PC-3 (cell line): Measurements from ENCODE around the gene SMAD7. TPM values are rescaled to one million over a fixed set of nuclear protein-coding genes. Genes with fewer than 3 reads are reported as not detected.

Source experiments
- ATAC-seq: fragments of 200-7000 bp; cut with Tn5 transposase; 2 replicates; pipeline ENCODE4 v1.9.1; 2020; ENCODE audit warnings: mild to moderate bottlenecking, moderate library complexity
- BruUV-seq: library from RNA; stranded (reverse); fragments of 400-500 nt; replicated peaks from 2 replicates; lab custom pipeline; 2021; lab: Mats Ljungman, UMichigan
- CTCF ChIA-PET: fragments of 300-600 bp; sonication (Branson Sonifier 250); formaldehyde crosslinking; loops from one replicate; lab custom pipeline; 2022; ENCODE audit warnings: antibody characterized with exemption; lab: Charles Lee
- POLR2A ChIA-PET: fragments of 300-600 bp; sonication (Branson Sonifier 250); formaldehyde crosslinking; loops from one replicate; lab custom pipeline; 2022; ENCODE audit warnings: antibody characterized with exemption; ENCODE audit not compliant: unreplicated experiment; lab: Charles Lee
- DNase-seq: peaks from one replicate; pipeline ENCODE4 v3.0.0-alpha.2; 2015
- H2AFZ ChIP-seq: fragments of 300-600 bp; sonication (generic); 2 replicates; pipeline ENCODE4 v1.6.0; 2016; ENCODE audit warnings: antibody characterized with exemption, low read length
- H3F3A ChIP-seq: fragments of 300-600 bp; sonication (generic); one replicate; pipeline ENCODE4 v1.6.0; 2017; ENCODE audit warnings: antibody characterized with exemption, low read length, control low read depth, mild to moderate bottlenecking; ENCODE audit not compliant: unreplicated experiment
- H3K27ac ChIP-seq: fragments of 300-600 bp; sonication (generic); 2 replicates; pipeline ENCODE4 v1.5.1; 2016; ENCODE audit warnings: mild to moderate bottlenecking, low read length
- H3K27me3 ChIP-seq: fragments of 300-600 bp; sonication (generic); 2 replicates; pipeline ENCODE4 v1.6.1; 2016; ENCODE audit warnings: low read length, mixed read lengths
- H3K36me3 ChIP-seq: fragments of 300-600 bp; sonication (generic); 2 replicates; pipeline ENCODE4 v1.6.1; 2016; ENCODE audit warnings: low read depth, mixed run types, low read length, mixed read lengths
- H3K4me1 ChIP-seq: fragments of 300-600 bp; sonication (generic); 2 replicates; pipeline ENCODE4 v1.5.1; 2016; ENCODE audit warnings: low read length; ENCODE audit not compliant: insufficient read depth
- H3K4me2 ChIP-seq: fragments of 300-600 bp; sonication (generic); 2 replicates; pipeline ENCODE4 v1.6.0; 2016; ENCODE audit warnings: low read length
- H3K4me3 ChIP-seq: fragments of 300-600 bp; sonication (generic); 2 replicates; pipeline ENCODE4 v1.5.1; 2016; ENCODE audit warnings: mild to moderate bottlenecking, low read length, mixed read lengths
- H3K79me2 ChIP-seq: fragments of 300-600 bp; sonication (generic); 2 replicates; pipeline ENCODE4 v1.6.1; 2017; ENCODE audit warnings: low read length, mixed read lengths
- H3K9ac ChIP-seq: fragments of 300-600 bp; sonication (generic); 2 replicates; pipeline ENCODE4 v1.6.0; 2016; ENCODE audit warnings: mild to moderate bottlenecking, low read length
- H3K9me2 ChIP-seq: fragments of 300-600 bp; sonication (generic); replicated peaks from 2 replicates; pipeline ENCODE4 v1.6.1; 2016; ENCODE audit warnings: mixed run types, low read length, mixed read lengths
- H3K9me3 ChIP-seq: fragments of 300-600 bp; sonication (generic); 2 replicates; pipeline ENCODE4 v1.6.1; 2016; ENCODE audit warnings: low read length, mixed read lengths
- H4K20me1 ChIP-seq: fragments of 300-600 bp; sonication (generic); 2 replicates; pipeline ENCODE4 v1.6.1; 2016; ENCODE audit warnings: low read length, mixed read lengths
- CTCF ChIP-seq: fragments of 300-600 bp; sonication (generic); conservative IDR thresholded peaks from 2 replicates; pipeline ENCODE4 v1.5.1; 2017; ENCODE audit warnings: antibody characterized with exemption, low read depth, mild to moderate bottlenecking, low read length
- EZH2 ChIP-seq: fragments of 300-600 bp; sonication (generic); IDR thresholded peaks from one replicate; pipeline ENCODE4 v1.6.1; 2017; ENCODE audit warnings: antibody characterized with exemption, mild to moderate bottlenecking, low read length; ENCODE audit not compliant: unreplicated experiment
- EZH2phosphoT487 ChIP-seq: fragments of 300-600 bp; sonication (generic); IDR thresholded peaks from 2 replicates; pipeline ENCODE4 v1.6.1; 2018; ENCODE audit warnings: mild to moderate bottlenecking, antibody characterized with exemption, low read length, borderline replicate concordance
- intact Hi-C: fragments of 100-400 bp; cut with micrococcal nuclease; formaldehyde crosslinking; loops from 2 replicates; pipeline ENCODE4 v1.9.0; 2023
- total RNA-seq: library from RNA; depleted of rRNA; stranded (reverse); fragments of >200 nt; gene quantifications from 2 replicates; pipeline ENCODE4 v1.2.3, GENCODE V29; 2014

SMAD7 gene
- total RNA-seq, 1 experiment from 2014 or later, result 9.4 TPM

GRCh38 chr18:48987821-48988220 is 37.1 kb upstream of the SMAD7 start:
- no peak for DNase-seq
- no peak overlapping the region for H2AFZ ChIP-seq
- ChIA-PET POLR2A (interaction anchor here (0.6 kb wide), 1 partner anchor 653 kb away, joined by 16 read pairs; no protein-coding TSS in a partner anchor), CTCF (no interaction called here)
- H4K20me1 ChIP-seq, result no peaks in the 10 kb centered on the region
- H3K4me2 ChIP-seq, result no peak overlapping the region
- no peaks in the 10 kb centered on the region for H3K9me3 ChIP-seq
- H3K36me3 ChIP-seq, result no peaks in the 10 kb centered on the region
- no peaks in the 10 kb centered on the region for H3K27me3 ChIP-seq
- H3K9ac ChIP-seq, result no peak overlapping the region
- BruUV-seq, result no TSS peak
- no peaks in the 10 kb centered on the region for H3K79me2 ChIP-seq
- peaks cover 29% of the 10 kb centered on the region for H3K4me1 ChIP-seq
- TF ChIP-seq CTCF, result no peak
- no peak for TF ChIP-seq EZH2phosphoT487
- no peak for TF ChIP-seq EZH2
- ATAC-seq, result no peak
- no peak overlapping the region for H3K27ac ChIP-seq
- intact Hi-C loops, result no loop called here
- no peaks in the 10 kb centered on the region for H3K9me2 ChIP-seq
- H3K4me3 ChIP-seq, result no peak overlapping the region
- no peaks in the 10 kb centered on the region for H3F3A ChIP-seq

- Histone ChIP-seq H3K9me3 (no peaks in the 10 kb centered on the region), H3F3A (no peaks in the 10 kb centered on the region), H3K4me2 (no peak overlapping the region), H3K27ac (no peak overlapping the region), H3K79me2 (no peaks in the 10 kb centered on the region), H3K4me1 (peaks cover 22% of the 10 kb centered on the region), H4K20me1 (no peaks in the 10 kb centered on the region), H3K36me3 (no peaks in the 10 kb centered on the region), H3K9me2 (no peaks in the 10 kb centered on the region), H3K27me3 (no peaks in the 10 kb centered on the region), H3K4me3 (no peak overlapping the region), H3K9ac (no peak overlapping the region), H2AFZ (no peak overlapping the region)
- no peak for TF ChIP-seq CTCF
- POLR2A ChIA-PET, result interaction anchor here (0.6 kb wide), 1 partner anchor 654 kb away, joined by 16 read pairs; no protein-coding TSS in a partner anchor
- BruUV-seq, result no TSS peak
- CTCF ChIA-PET, result no interaction called here
- intact Hi-C loops, result no loop called here
- ATAC-seq (no peak), DNase-seq (no peak)
Measured at GRCh38 chr18:48986851-48987761, 36.3 kb upstream of the SMAD7 start.

- Histone ChIP-seq H3K36me3 (no peaks in the 10 kb centered on the region), H3K9me3 (no peaks in the 10 kb centered on the region), H2AFZ (no peak overlapping the region), H3K4me2 (no peak overlapping the region), H3K9ac (no peak overlapping the region), H4K20me1 (no peaks in the 10 kb centered on the region), H3K27ac (no peak overlapping the region), H3K27me3 (no peaks in the 10 kb centered on the region), H3K9me2 (no peaks in the 10 kb centered on the region), H3F3A (no peaks in the 10 kb centered on the region), H3K4me3 (no peak overlapping the region), H3K79me2 (no peaks in the 10 kb centered on the region), H3K4me1 (peaks cover 3% of the 10 kb centered on the region)
- BruUV-seq, result no TSS peak
- TF ChIP-seq EZH2phosphoT487, result no peak
- TF ChIP-seq EZH2, result no peak
- no peak for TF ChIP-seq CTCF
- intact Hi-C loops, result no loop called here
- ChIA-PET CTCF (no interaction called here), POLR2A (interaction anchor here (0.5 kb wide), 1 partner anchor 190 kb away, joined by 3 read pairs; no protein-coding TSS in a partner anchor)
- DNase-seq (no peak), ATAC-seq (no peak)
Measured at GRCh38 chr18:48985161-48985560, 34.4 kb upstream of the SMAD7 start.
